GM12891 (cell line): ENCODE results near the gene PCSK9.

ENCODE experiments used
- POLR2A ChIP-seq: IDR thresholded peaks from 2 replicates; pipeline ENCODE4 v1.6.1; 2011; ENCODE audit warnings: low read depth, low read length, control low read depth
- POLR2AphosphoS5 ChIP-seq: IDR thresholded peaks from 2 replicates; pipeline ENCODE4 v1.6.1; 2011; ENCODE audit warnings: low read depth, low read length, control low read depth

DNA sequence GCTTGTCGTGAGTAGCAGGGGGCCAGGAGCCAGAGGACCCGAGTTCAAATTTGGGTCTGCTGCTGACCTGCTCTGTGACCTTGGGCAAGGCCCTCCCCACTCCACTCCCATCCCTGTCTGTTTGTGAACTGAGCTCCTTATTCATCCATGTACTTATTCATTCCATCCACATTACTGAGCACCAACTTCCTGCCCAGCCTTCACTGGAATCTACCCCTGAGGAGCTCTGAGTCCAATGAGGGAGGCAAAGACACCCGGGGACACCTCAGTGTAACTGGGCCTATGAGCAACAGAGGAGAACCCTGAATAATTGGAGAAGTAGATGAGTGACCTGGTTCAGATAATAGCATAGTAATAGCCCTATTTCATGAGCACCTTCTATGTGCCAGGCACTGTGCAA, 31.7 kb upstream of the PCSK9 start:
- TF ChIP-seq POLR2AphosphoS5 (no peak), POLR2A (no peak)
